ENCODE data around the gene WDSUB1. TPM values are rescaled to one million over a fixed set of nuclear protein-coding genes. Genes with fewer than 3 reads are reported as not detected.

WDSUB1 gene
- polyA plus RNA-seq, 2 donors = 8.0 to 9.0 TPM

DNA sequence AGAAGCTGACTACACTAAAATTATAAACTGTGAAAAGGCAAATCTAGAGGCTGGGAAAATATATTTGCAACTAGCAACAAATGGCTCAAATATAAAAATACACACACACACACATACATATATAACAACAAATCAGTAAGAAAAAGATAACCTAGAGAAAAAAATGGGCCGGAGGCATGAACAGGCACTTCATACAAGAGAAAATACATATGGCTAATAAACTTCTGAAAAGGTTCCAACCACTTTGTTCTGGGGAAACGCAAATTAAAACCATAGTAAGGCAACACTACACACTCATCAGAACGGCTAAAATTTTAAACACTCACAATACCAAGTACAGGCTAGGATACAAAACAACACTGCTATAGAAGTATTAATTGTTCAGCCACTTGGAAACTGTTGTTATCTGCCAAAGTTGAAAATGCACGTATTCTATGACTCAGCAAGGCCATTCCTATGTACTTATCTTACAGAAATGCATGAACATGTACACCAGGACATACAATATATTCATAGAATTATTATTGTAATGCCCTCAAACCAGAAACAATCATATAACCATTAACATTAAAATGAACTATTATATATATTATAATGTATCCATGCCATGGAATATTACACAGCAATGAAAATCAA is 15.6 kb downstream of the WDSUB1 start:
- Histone ChIP-seq H3K27me3 (ENCODE audit: control insufficient read depth in 1 of 2, insufficient read depth in 2 of 2, low read length in 2 of 2) (no peaks in the 10 kb centered on the region), H3K36me3 (ENCODE audit: control insufficient read depth in 2 of 2, insufficient read depth in 2 of 2, low read length in 1 of 2) (peaks cover 0 to 3% of the 10 kb centered on the region in 2 donors), H3K4me1 (ENCODE audit: control insufficient read depth in 2 of 2, insufficient read depth in 2 of 2, low read length in 1 of 2) (no peaks in the 10 kb centered on the region), H3K9me3 (ENCODE audit: control insufficient read depth in 2 of 2, insufficient read depth in 1 of 2, low read depth in 1 of 2, low read length in 1 of 2) (no peaks in the 10 kb centered on the region), H3K4me3 (ENCODE audit: low read depth in 1 of 2, low read length in 2 of 2) (no peak overlapping the region), H3K27ac (ENCODE audit: low read depth in 2 of 2, low read length in 1 of 2) (no peak overlapping the region)
- 95 to 96% methylated on average over 4 of the region's 4 CpGs for WGBS, 2 donors

DNA sequence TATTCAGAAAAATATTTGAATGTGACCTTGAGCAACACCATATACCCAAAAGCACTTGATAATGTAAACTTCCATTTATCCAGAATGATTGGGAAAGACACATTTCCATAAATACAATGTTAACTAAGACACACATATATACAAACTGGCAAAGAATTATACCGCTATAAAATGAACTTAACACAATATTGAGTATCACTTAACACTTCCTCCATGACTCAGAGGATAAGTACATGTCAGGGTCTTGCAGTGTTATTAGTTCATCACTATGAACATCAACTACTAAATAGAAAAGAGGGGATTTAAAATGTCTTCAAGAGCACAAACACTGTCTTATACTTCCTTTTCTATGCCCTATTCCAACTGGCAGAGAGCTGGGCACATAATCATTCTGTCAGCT is 18.6 kb downstream of the WDSUB1 start:
- Histone ChIP-seq H3K36me3 (ENCODE audit: control insufficient read depth in 2 of 2, insufficient read depth in 2 of 2, low read length in 1 of 2) (no peaks in the 10 kb centered on the region), H3K4me3 (ENCODE audit: low read depth in 1 of 2, low read length in 2 of 2) (no peak overlapping the region), H3K27me3 (ENCODE audit: control insufficient read depth in 1 of 2, insufficient read depth in 2 of 2, low read length in 2 of 2) (no peaks in the 10 kb centered on the region), H3K9me3 (ENCODE audit: control insufficient read depth in 2 of 2, insufficient read depth in 1 of 2, low read depth in 1 of 2, low read length in 1 of 2) (no peaks in the 10 kb centered on the region), H3K4me1 (ENCODE audit: control insufficient read depth in 2 of 2, insufficient read depth in 2 of 2, low read length in 1 of 2) (no peaks in the 10 kb centered on the region), H3K27ac (ENCODE audit: low read depth in 2 of 2, low read length in 1 of 2) (no peak overlapping the region)
- WGBS, 2 donors = 78 to 85% methylated on average over 1 of the region's 1 CpG

DNA sequence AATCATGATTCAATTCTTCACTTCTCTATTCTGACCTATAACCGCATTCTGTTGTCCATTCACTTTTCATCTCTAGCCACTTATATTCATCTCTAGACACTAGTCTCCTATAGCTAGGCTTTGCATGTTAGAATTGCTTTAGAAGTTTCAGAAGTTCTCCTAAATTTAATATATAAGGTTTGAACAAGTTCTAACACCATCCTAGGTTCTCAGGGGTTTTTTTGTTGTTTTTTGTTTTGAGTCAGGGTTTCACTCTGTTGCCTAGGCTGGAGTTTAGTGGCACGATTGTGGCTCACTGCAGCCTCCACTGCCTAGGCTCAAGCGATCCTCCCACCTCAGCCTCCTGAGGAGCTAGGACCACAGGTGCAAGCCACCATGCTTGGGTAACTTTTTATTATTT is 19.9 kb downstream of the WDSUB1 start:
- 91 to 93% methylated on average over 3 of the region's 3 CpGs for WGBS, 2 donors
- Histone ChIP-seq H3K27ac (ENCODE audit: low read depth in 2 of 2, low read length in 1 of 2) (no peak overlapping the region), H3K36me3 (ENCODE audit: control insufficient read depth in 2 of 2, insufficient read depth in 2 of 2, low read length in 1 of 2) (no peaks in the 10 kb centered on the region), H3K27me3 (ENCODE audit: control insufficient read depth in 1 of 2, insufficient read depth in 2 of 2, low read length in 2 of 2) (no peaks in the 10 kb centered on the region), H3K4me3 (ENCODE audit: low read depth in 1 of 2, low read length in 2 of 2) (no peak overlapping the region), H3K4me1 (ENCODE audit: control insufficient read depth in 2 of 2, insufficient read depth in 2 of 2, low read length in 1 of 2) (no peaks in the 10 kb centered on the region), H3K9me3 (ENCODE audit: control insufficient read depth in 2 of 2, insufficient read depth in 1 of 2, low read depth in 1 of 2, low read length in 1 of 2) (no peaks in the 10 kb centered on the region)

DNA sequence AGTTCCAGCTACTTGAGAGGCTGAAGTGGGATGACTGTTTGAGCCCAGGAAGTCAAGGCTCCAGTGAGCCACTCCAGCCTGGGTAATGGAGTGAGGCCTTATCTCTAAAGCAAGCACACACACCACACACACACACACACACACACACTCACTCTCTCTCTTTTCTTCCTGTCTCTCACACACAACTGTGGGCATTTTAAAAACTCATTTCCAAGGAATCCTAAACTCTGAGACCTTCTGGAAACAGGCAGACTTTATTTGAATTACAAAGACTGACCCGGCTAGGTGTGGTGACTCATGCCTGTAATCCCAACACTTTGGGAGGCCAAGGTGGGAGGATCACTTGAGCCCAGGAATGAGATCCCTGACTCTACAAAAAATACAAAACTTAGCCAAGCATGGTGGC is 21.3 kb downstream of the WDSUB1 start:
- WGBS, 2 donors = 52 to 64% methylated on average over 1 of the region's 1 CpG
- Histone ChIP-seq H3K27ac (ENCODE audit: low read depth in 2 of 2, low read length in 1 of 2) (no peak overlapping the region), H3K4me3 (ENCODE audit: low read depth in 1 of 2, low read length in 2 of 2) (no peak overlapping the region)

DNA sequence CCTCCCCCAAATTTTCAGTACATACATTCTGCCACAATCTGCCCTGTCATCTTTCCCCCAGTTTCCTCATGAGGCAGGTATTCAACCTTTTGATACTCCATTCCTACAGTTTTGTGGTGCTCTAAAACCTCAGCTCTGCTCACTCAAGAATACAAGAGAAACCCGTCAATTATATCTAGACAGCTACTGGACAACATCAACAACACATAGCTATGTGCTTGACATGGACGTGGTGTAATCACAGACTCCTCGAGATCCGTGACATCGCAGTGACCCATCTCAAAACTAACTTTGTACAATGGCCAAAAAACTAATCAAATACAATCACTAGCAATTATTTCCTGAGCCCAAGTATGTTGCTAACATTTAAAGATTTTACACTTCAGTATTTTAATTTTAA is 23.6 kb downstream of the WDSUB1 start:
- Histone ChIP-seq H3K27ac (ENCODE audit: low read depth in 2 of 2, low read length in 1 of 2) (no peak overlapping the region), H3K27me3 (ENCODE audit: control insufficient read depth in 1 of 2, insufficient read depth in 2 of 2, low read length in 2 of 2) (no peaks in the 10 kb centered on the region), H3K4me1 (ENCODE audit: control insufficient read depth in 2 of 2, insufficient read depth in 2 of 2, low read length in 1 of 2) (no peaks in the 10 kb centered on the region), H3K36me3 (ENCODE audit: control insufficient read depth in 2 of 2, insufficient read depth in 2 of 2, low read length in 1 of 2) (no peaks in the 10 kb centered on the region), H3K9me3 (ENCODE audit: control insufficient read depth in 2 of 2, insufficient read depth in 1 of 2, low read depth in 1 of 2, low read length in 1 of 2) (no peaks in the 10 kb centered on the region), H3K4me3 (ENCODE audit: low read depth in 1 of 2, low read length in 2 of 2) (no peak overlapping the region)
- WGBS, 2 donors = 86 to 87% methylated on average over 5 of the region's 5 CpGs

More for the DNA sequence above, 21.3 kb downstream of the WDSUB1 start:
- Histone ChIP-seq H3K36me3 (ENCODE audit: control insufficient read depth in 2 of 2, insufficient read depth in 2 of 2, low read length in 1 of 2) (no peaks in the 10 kb centered on the region), H3K4me1 (ENCODE audit: control insufficient read depth in 2 of 2, insufficient read depth in 2 of 2, low read length in 1 of 2) (no peaks in the 10 kb centered on the region), H3K27me3 (ENCODE audit: control insufficient read depth in 1 of 2, insufficient read depth in 2 of 2, low read length in 2 of 2) (no peaks in the 10 kb centered on the region), H3K9me3 (ENCODE audit: control insufficient read depth in 2 of 2, insufficient read depth in 1 of 2, low read depth in 1 of 2, low read length in 1 of 2) (no peaks in the 10 kb centered on the region)

DNA sequence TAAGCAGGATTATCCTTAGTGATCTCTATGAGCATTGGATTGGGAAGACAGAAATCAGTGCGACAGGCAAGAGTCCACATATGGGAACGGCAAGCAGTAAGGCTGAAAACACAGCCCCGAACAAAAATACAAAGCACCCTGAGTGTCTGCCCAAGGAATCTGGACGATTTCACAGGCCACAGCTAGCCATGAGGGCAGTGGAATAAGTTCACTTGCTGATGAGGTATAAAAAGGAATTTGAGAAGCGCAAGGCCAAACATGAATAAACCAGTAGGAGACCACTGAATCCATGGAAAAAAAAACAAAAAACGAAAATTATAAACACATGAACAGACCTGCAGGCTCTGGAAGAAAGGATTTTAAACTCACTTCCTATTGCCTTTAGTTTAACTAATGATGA is 24.3 kb downstream of the WDSUB1 start:
- 87 to 91% methylated on average over 6 of the region's 6 CpGs for WGBS, 2 donors
- H3K4me3 ChIP-seq (ENCODE audit: low read depth in 1 of 2, low read length in 2 of 2) = no peak overlapping the region
- no peaks in the 10 kb centered on the region for H3K4me1 ChIP-seq (ENCODE audit: control insufficient read depth in 2 of 2, insufficient read depth in 2 of 2, low read length in 1 of 2)
- no peak overlapping the region for H3K27ac ChIP-seq (ENCODE audit: low read depth in 2 of 2, low read length in 1 of 2)
- no peaks in the 10 kb centered on the region for H3K9me3 ChIP-seq (ENCODE audit: control insufficient read depth in 2 of 2, insufficient read depth in 1 of 2, low read depth in 1 of 2, low read length in 1 of 2)
- no peaks in the 10 kb centered on the region for H3K27me3 ChIP-seq (ENCODE audit: control insufficient read depth in 1 of 2, insufficient read depth in 2 of 2, low read length in 2 of 2)
- H3K36me3 ChIP-seq (ENCODE audit: control insufficient read depth in 2 of 2, insufficient read depth in 2 of 2, low read length in 1 of 2) = peaks cover 0 to 2% of the 10 kb centered on the region in 2 donors

DNA sequence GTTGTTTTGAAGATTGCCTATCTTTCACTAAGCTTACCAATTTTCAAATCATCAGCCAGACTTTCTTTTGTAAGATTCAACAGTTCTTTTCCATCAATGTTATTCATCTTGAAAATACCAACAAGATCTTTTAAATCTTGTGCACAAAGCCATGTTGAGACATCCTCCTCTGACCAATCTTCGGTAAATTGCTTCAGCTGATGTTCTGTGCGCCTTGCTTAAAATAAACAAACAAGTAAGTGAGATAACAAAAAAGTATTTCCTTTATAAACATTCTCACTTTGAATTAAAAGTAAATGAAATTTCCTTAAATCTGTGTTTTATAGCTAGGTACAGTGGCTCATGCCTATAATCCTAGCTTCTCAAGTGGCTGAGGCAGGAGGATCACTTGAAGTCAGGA is 30.3 kb downstream of the WDSUB1 start:
- Histone ChIP-seq H3K36me3 (ENCODE audit: control insufficient read depth in 2 of 2, insufficient read depth in 2 of 2, low read length in 1 of 2) (peaks cover 0 to 2% of the 10 kb centered on the region in 2 donors), H3K4me1 (ENCODE audit: control insufficient read depth in 2 of 2, insufficient read depth in 2 of 2, low read length in 1 of 2) (no peaks in the 10 kb centered on the region), H3K9me3 (ENCODE audit: control insufficient read depth in 2 of 2, insufficient read depth in 1 of 2, low read depth in 1 of 2, low read length in 1 of 2) (no peaks in the 10 kb centered on the region), H3K27me3 (ENCODE audit: control insufficient read depth in 1 of 2, insufficient read depth in 2 of 2, low read length in 2 of 2) (no peaks in the 10 kb centered on the region), H3K4me3 (ENCODE audit: low read depth in 1 of 2, low read length in 2 of 2) (no peak overlapping the region), H3K27ac (ENCODE audit: low read depth in 2 of 2, low read length in 1 of 2) (no peak overlapping the region)
- 43 to 68% methylated on average over 2 of the region's 2 CpGs for WGBS, 2 donors

DNA sequence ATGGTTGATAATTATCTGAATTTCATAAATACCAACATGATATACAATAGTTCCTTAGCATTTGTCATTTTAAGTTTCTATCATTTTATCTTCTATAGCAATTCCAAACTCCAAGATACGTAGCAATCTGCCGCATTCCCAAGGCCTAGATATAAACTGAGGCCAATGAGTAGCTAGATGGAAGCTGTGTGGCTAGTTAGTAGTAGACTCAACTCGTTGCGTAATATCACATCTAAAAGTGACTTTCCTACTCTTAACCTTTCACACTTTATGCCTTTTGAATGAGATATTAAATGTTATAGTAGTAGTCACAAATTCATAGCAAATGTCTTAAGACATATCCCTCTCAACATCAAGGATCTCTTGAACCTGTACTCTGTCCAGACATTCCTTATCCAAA is 33.6 kb downstream of the WDSUB1 start:
- no peaks in the 10 kb centered on the region for H3K4me1 ChIP-seq (ENCODE audit: control insufficient read depth in 2 of 2, insufficient read depth in 2 of 2, low read length in 1 of 2)
- WGBS, 2 donors = 98% methylated on average over 4 of the region's 4 CpGs
- H3K27me3 ChIP-seq (ENCODE audit: control insufficient read depth in 1 of 2, insufficient read depth in 2 of 2, low read length in 2 of 2) = no peaks in the 10 kb centered on the region

DNA sequence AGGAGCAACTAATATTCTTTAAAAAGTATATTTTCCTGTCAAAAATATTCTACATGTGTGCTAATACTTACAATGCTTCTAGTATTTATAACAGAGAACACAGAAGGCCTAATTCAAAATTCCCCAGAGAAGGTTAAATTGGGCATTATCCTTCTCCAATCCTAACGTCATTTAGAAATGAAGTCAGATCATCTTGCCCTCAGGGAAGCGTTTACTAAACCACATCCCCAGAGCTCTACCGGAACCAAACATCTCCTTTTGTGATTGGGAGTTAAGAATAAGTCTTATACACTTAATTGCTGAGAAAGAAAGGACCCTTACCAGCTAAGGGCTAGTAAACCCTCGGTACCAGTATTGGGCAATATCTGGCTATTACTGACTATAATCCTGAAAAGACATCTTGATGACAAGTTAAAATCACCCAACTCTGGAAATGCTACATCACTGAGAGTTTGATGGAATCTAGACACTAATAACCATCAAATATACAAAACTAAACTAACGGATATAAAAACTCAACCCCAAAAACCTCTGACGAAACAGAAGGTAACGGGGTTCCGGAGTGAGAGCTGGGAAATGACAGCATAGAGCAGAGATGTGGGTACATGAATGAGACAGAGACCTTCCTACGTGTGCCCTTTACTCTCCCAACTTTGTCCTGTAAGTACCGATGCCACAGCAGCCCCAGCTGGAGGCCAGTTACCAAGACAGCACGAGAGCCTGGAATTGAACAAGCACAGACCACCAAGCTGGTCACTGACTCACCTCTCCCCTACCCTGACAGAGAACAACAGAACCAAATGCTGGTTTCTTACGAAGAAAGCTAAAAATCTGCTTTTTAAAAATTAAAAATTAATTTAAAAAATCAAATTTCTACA is 35.0 kb downstream of the WDSUB1 start:
- Histone ChIP-seq H3K4me1 (ENCODE audit: control insufficient read depth in 2 of 2, insufficient read depth in 2 of 2, low read length in 1 of 2) (no peaks in the 10 kb centered on the region), H3K27me3 (ENCODE audit: control insufficient read depth in 1 of 2, insufficient read depth in 2 of 2, low read length in 2 of 2) (no peaks in the 10 kb centered on the region), H3K4me3 (ENCODE audit: low read depth in 1 of 2, low read length in 2 of 2) (no peak overlapping the region), H3K9me3 (ENCODE audit: control insufficient read depth in 2 of 2, insufficient read depth in 1 of 2, low read depth in 1 of 2, low read length in 1 of 2) (no peaks in the 10 kb centered on the region), H3K36me3 (ENCODE audit: control insufficient read depth in 2 of 2, insufficient read depth in 2 of 2, low read length in 1 of 2) (no peaks in the 10 kb centered on the region), H3K27ac (ENCODE audit: low read depth in 2 of 2, low read length in 1 of 2) (no peak overlapping the region)
- 84 to 90% methylated on average over 12 of the region's 12 CpGs for WGBS, 2 donors

More for the DNA sequence above, 33.6 kb downstream of the WDSUB1 start:
- no peak overlapping the region for H3K4me3 ChIP-seq (ENCODE audit: low read depth in 1 of 2, low read length in 2 of 2)
- no peak overlapping the region for H3K27ac ChIP-seq (ENCODE audit: low read depth in 2 of 2, low read length in 1 of 2)
- peaks cover 0 to 2% of the 10 kb centered on the region in 2 donors for H3K36me3 ChIP-seq (ENCODE audit: control insufficient read depth in 2 of 2, insufficient read depth in 2 of 2, low read length in 1 of 2)
- no peaks in the 10 kb centered on the region for H3K9me3 ChIP-seq (ENCODE audit: control insufficient read depth in 2 of 2, insufficient read depth in 1 of 2, low read depth in 1 of 2, low read length in 1 of 2)

All from esophagus (tissue), 2 donors.